Coronary artery (tissue), 2 donors: Measurements from ENCODE around the gene KLK3.

Experiments used
- DNase-seq: peaks from one replicate; pipeline ENCODE4 v3.0.0-alpha.2; 2017; ENCODE audit warnings: low spot score
- H3K27ac ChIP-seq, 2 donors: fragments of 200-600 bp; sonication (generic); one replicate each; pipeline ENCODE4 v1.5.1; 2016 to 2019
- H3K4me3 ChIP-seq: fragments of 200-600 bp; sonication (generic); 2 replicates; pipeline ENCODE4 v1.5.1; 2016; ENCODE audit warnings: mild to moderate bottlenecking, moderate library complexity
- TF ChIP-seq, protein P1 (sequence below): fragments of 200-600 bp; sonication (generic); IDR thresholded peaks from one replicate; pipeline ENCODE4 v1.5.1; 2019; ENCODE audit warnings: antibody characterized with exemption

KLK3 gene

DNA sequence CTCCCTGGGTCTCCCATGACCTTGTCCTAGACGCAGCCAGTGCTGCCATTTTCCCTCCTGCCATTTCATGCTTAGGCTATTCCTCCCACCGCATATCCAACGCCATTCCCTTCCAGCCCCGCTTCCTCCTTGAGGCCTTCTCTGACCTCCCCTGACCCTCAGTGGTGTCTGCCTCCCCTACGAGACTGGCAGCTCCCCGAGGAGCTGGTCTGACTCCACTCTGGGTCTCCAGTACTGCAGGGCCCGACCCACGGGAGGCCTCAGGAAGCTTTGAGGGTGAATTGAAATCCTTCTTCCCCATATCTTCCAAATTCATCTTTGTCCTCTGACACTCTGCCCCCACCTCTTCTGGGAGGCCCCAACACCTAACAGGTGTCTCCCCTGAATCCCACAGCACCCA lies 22.0 kb upstream of the KLK3 start:
- no peak overlapping the region for H3K4me3 ChIP-seq
- no peak overlapping the region for H3K27ac ChIP-seq
- DNase-seq, result no peak
- TF ChIP-seq, protein P1, sequence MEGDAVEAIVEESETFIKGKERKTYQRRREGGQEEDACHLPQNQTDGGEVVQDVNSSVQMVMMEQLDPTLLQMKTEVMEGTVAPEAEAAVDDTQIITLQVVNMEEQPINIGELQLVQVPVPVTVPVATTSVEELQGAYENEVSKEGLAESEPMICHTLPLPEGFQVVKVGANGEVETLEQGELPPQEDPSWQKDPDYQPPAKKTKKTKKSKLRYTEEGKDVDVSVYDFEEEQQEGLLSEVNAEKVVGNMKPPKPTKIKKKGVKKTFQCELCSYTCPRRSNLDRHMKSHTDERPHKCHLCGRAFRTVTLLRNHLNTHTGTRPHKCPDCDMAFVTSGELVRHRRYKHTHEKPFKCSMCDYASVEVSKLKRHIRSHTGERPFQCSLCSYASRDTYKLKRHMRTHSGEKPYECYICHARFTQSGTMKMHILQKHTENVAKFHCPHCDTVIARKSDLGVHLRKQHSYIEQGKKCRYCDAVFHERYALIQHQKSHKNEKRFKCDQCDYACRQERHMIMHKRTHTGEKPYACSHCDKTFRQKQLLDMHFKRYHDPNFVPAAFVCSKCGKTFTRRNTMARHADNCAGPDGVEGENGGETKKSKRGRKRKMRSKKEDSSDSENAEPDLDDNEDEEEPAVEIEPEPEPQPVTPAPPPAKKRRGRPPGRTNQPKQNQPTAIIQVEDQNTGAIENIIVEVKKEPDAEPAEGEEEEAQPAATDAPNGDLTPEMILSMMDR, result no peak

DNA sequence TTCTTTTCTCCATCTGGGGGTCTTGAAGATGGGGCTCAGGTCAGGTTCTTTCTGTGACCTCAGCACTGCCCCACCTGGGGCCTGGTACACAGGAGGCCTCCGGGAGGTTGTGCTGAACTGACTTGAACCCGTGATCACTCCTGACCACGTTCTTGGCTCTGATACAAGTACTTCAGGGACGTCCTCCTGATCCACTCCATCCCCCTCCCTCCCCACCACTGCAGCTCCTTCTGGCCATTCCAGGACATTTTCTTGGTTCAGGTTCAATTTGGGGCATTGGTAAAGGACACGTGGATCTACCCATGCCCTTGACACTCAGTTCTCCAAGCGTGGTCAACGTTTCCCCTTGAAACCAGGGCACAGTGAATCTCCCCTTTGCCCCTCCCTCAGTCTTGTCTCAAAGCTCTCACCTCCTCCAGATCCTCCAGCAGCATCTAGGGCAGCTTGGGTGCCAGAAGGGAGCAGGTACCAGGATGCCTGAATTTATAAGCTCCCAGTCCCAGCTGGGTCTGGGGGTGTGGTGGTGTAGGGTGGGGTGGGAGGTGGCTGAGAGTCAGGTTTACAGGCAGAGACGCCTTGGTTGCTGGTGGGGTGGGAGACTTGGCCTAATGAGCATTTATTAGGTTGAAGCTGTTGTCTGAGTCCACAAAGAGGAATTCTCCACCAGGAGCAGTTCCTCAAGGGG lies 21.5 kb upstream of the KLK3 start, which contains the start of gene KLK15:
Gene KLK15, minus strand, starts transcription at position 458 of the 685 bp plus-strand sequence. CDS start 2,082 bp downstream, outside the sequence.
- DNase-seq, result no peak
- H3K27ac ChIP-seq, result no peak within 1 kb of the TSS
- TF ChIP-seq, protein P1, result no peak
- H3K4me3 ChIP-seq, result no peak within 1 kb of the TSS

DNA sequence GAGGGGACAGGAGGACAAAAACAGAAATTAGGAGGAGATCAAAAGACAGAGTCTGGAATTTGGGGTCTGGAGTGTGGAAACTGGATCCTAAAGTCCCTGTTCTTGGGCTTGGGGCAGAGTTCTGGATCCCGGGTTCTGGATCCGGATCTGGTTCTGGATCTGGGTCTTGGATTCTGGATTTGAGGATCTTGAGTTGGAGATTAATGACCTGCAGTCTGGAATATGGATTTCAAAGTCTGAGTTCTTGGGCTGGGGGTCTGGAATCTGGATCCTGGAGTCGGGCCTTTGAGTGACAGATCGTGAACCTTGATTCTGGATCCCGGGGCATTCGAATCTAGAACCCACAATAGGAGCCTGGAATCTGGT lies 20.9 kb upstream of the KLK3 start:
- Histone ChIP-seq H3K27ac (no peak overlapping the region), H3K4me3 (no peak overlapping the region)
- TF ChIP-seq, protein P1, result no peak
- no peak for DNase-seq

DNA sequence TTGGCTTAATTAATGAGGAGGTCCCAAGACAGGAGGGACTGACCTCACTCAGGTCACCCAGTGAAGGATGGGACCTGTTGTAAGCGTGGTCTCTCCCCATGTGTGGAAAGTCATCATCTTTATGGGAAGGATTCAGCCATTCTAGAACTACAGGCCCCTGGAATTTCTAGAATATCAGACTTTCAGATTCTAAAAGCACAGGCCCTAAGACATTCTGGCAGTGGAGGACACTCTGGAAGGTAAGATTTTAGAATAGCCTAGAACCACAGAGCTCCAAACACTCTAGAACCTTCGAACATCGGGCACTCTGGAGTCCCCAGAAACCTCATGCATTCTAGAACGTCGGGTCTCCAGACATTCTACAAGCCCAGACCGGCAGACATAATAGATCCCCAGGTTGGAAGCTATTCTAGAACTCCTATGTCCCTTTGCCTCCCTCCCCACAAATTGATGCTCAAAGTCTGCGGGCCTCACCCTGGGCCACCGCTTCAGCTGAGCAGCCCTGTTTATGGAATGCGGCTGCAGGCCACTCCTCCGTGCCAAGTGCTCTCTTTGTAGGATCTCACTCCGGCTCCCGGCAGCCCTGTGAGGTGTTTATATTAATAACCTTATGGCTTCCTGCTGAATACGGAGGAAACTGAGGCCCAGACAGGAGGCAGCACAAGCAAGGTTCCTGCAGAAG lies 19.5 kb upstream of the KLK3 start:
- TF ChIP-seq, protein P1, result no peak
- Histone ChIP-seq H3K4me3 (peak overlapping the region; percentile 75), H3K27ac (no peak overlapping the region)
- no peak for DNase-seq

DNA sequence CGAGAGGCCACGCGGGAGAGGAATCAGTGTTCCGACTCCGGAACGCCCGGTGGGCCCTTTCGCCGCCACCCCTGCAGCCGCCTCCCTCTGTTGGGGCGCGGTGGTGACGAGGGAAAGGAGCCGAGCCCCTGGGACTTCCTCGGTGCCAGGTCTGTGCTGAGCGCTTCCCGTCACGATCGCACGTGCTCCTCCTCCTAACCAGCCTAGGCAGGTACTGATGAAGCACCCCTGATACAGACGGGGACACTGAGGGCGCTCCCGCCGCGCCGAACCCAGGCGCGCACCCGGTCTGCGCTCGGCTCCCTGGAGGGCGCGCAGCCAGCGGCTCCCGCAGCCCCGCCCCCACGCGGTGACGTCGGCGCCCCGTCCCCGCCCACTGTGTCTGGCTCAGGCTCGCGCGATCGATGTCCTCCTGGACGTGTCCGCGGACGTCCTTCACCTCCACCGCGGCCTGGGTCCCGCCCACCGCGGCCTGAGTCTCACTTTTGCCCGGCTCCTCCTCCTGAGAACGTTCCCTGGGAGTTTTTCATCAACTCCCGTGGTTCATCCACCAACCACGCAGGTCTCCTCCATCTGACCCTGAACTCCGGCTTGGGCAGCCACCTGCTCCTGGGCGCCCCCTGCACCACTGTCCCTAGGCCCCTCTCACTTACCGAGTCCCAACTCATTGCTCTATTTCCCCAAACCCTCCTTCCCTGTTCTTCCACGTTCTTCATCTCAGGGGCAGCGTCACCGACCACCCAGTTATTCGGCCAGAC lies 18.8 kb upstream of the KLK3 start:
- Histone ChIP-seq H3K4me3 (peak overlapping the region; percentile 75), H3K27ac (no peak overlapping the region)
- DNase-seq, result no peak
- TF ChIP-seq, protein P1, result no peak

DNA sequence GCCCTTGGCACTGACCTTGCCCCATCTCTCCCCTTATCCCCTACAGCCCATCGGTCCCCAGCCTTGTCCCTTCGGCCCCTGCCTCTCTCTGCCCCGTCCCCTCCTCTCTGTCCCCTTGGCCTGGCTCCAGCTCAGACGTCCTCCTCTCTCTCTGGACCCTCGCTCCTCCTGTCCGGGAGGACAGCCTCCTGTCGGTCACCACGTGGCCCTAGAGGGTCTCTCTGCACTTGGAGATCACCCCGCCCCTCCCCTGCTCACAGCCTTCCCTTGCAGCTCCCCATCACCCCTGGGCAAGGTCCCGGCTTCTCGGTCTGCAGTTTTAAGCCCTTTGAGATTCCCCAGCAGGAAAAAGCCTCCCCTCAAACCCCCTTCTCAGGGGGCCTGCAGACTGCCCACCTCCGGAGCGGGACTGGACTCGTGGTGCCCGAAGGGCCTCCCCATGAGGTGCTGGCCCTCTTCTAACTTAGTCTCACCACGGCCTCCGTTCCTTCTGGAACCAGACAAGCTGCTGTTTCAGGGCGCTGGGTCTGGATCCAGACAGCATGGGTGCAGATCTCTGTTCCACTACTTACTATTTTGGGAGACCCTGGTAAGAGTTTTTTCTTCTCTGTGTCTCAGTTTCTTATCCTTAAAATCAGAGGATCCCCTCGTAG lies 18.0 kb upstream of the KLK3 start:
- TF ChIP-seq, protein P1, result no peak
- Histone ChIP-seq H3K27ac (no peak overlapping the region), H3K4me3 (no peak overlapping the region)
- no peak for DNase-seq
